ENCODE data around the gene PLA2G3.
"Not testable (repeated sequence)": the region's sequence is repeated elsewhere in the genome, so short reads cannot be mapped to it uniquely, and the experiment has no call there.

The PLA2G3 gene

GRCh38 chr22:31139866-31140716 is at the start of gene PLA2G3:
PLA2G3 (minus strand) TSS chr22:31140508; CDS start chr22:31140354, 154 bp downstream.
- no peak for DNase-seq (ENCODE audit: low read depth)

- DNase-seq (ENCODE audit: low read depth) = no peak
Observed at GRCh38 chr22:31187627-31188026, 47.3 kb upstream of the PLA2G3 start.

- DNase-seq (ENCODE audit: low read depth) = no peak
Observed at GRCh38 chr22:31185056-31185455, 44.7 kb upstream of the PLA2G3 start.

GRCh38 chr22:31184015-31184414 is 43.7 kb upstream of the PLA2G3 start:
- no peak for DNase-seq (ENCODE audit: low read depth)

GRCh38 chr22:31179345-31179744 is 39.0 kb upstream of the PLA2G3 start:
- no peak for DNase-seq (ENCODE audit: low read depth)

GRCh38 chr22:31178859-31179258 is 38.6 kb upstream of the PLA2G3 start:
- no peak for DNase-seq (ENCODE audit: low read depth)

- peak; percentile 90 for DNase-seq (ENCODE audit: low read depth)
Observed at GRCh38 chr22:31177420-31178162, 37.3 kb upstream of the PLA2G3 start.

- no peak for DNase-seq (ENCODE audit: low read depth)
Observed at GRCh38 chr22:31176923-31177322, 36.6 kb upstream of the PLA2G3 start.

- DNase-seq (ENCODE audit: low read depth) = peak; percentile 71
Observed at GRCh38 chr22:31173386-31174145, 33.3 kb upstream of the PLA2G3 start.

- not testable (repeated sequence) for DNase-seq (ENCODE audit: low read depth)
Observed at GRCh38 chr22:31171734-31172133, 31.4 kb upstream of the PLA2G3 start.

- no peak for DNase-seq (ENCODE audit: low read depth)
Observed at GRCh38 chr22:31170971-31171370, 30.7 kb upstream of the PLA2G3 start.

GRCh38 chr22:31162015-31162765 is 21.9 kb upstream of the PLA2G3 start:
- DNase-seq (ENCODE audit: low read depth) = no peak

- no peak for DNase-seq (ENCODE audit: low read depth)
Observed at GRCh38 chr22:31161386-31161785, 21.1 kb upstream of the PLA2G3 start.

GRCh38 chr22:31160328-31160978 is 20.1 kb upstream of the PLA2G3 start:
- DNase-seq (ENCODE audit: low read depth) = no peak

GRCh38 chr22:31155422-31155821 is 15.1 kb upstream of the PLA2G3 start:
- DNase-seq (ENCODE audit: low read depth) = no peak

GRCh38 chr22:31154975-31155374 is 14.7 kb upstream of the PLA2G3 start:
- DNase-seq (ENCODE audit: low read depth) = no peak

- no peak for DNase-seq (ENCODE audit: low read depth)
Observed at GRCh38 chr22:31153357-31153756, 13.0 kb upstream of the PLA2G3 start.

GRCh38 chr22:31151872-31152271 is 11.6 kb upstream of the PLA2G3 start:
- no peak for DNase-seq (ENCODE audit: low read depth)

GRCh38 chr22:31150615-31151014 is 10.3 kb upstream of the PLA2G3 start:
- no peak for DNase-seq (ENCODE audit: low read depth)

- DNase-seq (ENCODE audit: low read depth) = peak; percentile 34
Observed at GRCh38 chr22:31148953-31149627, 8.8 kb upstream of the PLA2G3 start.

- DNase-seq (ENCODE audit: low read depth) = no peak
Observed at GRCh38 chr22:31148488-31148887, 8.2 kb upstream of the PLA2G3 start.
